ENCODE results near the gene CHCHD1.
"Not testable (repeated sequence)": the region's sequence is repeated elsewhere in the genome, so short reads cannot be mapped to it uniquely, and the experiment has no call there.

CHCHD1 gene

DNA sequence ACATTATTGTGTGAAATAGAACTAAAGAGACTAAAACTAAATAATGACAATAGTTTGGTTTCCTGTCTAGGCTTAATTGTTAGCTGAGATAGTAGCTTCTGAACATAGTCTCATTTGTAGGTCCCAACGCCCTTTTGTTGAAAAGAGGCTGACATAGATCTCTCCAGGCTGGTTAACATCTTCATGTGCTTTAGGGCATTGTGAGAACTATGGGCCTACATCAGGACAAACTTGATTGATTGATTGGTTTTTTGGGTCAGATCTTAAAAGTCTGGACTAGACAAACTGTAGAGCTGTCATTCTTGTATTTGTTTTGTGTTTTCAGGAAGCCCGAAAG, 869 bp downstream of the CHCHD1 start:
- Histone ChIP-seq H3K27ac (ENCODE audit: low read length) (peak overlapping the region; percentile 85), H3K4me1 (ENCODE audit: control insufficient read depth, insufficient read depth, low read length) (peaks cover 39% of the 10 kb centered on the region), H3K4me3 (ENCODE audit: low read length in 2 of 2) (peak overlapping the region; percentile 89 to 90), H3K36me3 (ENCODE audit: control insufficient read depth in 2 of 2, insufficient read depth in 2 of 2, low read length in 2 of 2) (peaks cover 3 to 4% of the 10 kb centered on the region in 2 donors), H3K27me3 (ENCODE audit: control insufficient read depth in 1 of 2, insufficient read depth in 2 of 2, low read length in 2 of 2) (no peaks in the 10 kb centered on the region), H3K9ac (ENCODE audit: low read length in 2 of 2) (peak overlapping the region; percentile 86 to 91), H3K9me3 (ENCODE audit: control insufficient read depth in 2 of 2, low read length in 2 of 2) (no peaks in the 10 kb centered on the region)

DNA sequence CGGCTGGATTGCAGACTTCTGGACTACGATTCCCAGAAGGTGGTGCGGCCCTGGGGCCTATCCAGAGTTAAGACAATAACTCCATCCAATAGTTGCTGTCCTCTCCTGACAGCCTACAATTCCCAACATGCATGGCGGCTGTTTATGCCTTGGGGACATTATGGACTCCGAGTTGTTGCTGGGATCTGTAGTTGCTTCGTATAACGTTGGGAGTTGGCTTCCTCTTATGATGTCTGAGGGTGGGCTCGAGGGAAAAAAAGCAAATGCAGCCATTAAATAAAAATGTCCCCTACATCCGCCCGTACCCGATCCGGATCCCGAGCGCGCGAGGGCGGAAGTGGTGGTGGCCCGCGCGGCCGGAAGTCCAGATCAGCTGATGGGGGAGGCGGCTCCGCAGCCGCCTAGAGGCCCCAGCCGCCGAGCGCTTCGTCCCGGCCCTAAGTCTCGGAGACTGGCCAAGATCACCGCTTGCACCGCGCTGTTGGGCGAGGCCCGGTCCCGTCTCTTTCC, 3.4 kb downstream of the CHCHD1 start, which contains the start of gene ZSWIM8:
Gene ZSWIM8, plus strand, starts transcription at position 396 of the 510 bp plus-strand sequence. CDS start 273 bp downstream, outside the sequence.
- H3K4me3 ChIP-seq (ENCODE audit: low read length in 2 of 2): peak within 1 kb of the TSS; percentile 85 to 96
- no peaks in the 10 kb centered on the region for H3K27me3 ChIP-seq (ENCODE audit: control insufficient read depth in 1 of 2, insufficient read depth in 2 of 2, low read length in 2 of 2)
- H3K36me3 ChIP-seq (ENCODE audit: control insufficient read depth in 2 of 2, insufficient read depth in 2 of 2, low read length in 2 of 2): peaks cover 14% of the 10 kb centered on the region in 2 donors
- peak within 1 kb of the TSS; percentile 76 for H3K27ac ChIP-seq (ENCODE audit: low read length)
- peak within 1 kb of the TSS; percentile 78 to 95 for H3K9ac ChIP-seq (ENCODE audit: low read length in 2 of 2)
- no peaks in the 10 kb centered on the region for H3K9me3 ChIP-seq (ENCODE audit: control insufficient read depth in 2 of 2, low read length in 2 of 2)
- peaks cover 47% of the 10 kb centered on the region for H3K4me1 ChIP-seq (ENCODE audit: control insufficient read depth, insufficient read depth, low read length)

DNA sequence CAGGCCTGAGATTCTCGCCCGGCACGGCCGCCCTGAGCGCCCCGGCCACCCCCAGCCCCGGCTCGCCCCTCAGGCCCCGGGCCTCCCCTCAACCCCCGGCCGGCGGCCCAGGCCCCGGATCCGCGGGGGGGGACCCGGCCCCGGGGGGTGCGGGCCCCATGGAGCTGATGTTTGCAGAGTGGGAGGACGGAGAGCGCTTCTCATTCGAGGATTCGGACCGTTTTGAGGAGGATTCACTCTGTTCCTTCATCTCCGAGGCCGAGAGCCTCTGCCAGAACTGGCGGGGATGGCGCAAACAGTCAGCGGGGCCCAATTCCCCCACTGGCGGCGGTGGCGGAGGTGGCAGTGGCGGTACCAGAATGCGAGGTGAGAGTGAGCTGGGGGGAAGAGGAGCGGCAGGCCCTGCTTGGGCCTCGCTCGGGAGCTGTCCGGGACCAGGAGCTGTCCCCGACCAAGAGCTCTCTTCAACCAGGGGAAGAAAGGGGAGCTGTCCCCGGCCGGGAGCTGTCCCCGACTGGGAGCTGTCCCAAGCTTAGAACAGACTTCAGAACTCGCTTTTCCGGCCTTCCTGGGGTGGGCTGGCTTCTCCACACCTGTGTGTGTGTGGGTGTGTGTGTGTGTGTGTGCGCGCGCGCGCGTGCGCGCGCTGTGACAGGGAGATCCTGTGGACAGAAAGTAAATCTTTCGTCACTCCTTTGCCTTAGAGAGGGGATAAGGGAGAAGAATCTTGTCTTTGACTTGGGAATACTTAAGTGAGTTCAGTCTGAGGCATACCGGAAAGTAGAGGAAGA, 4.1 kb downstream of the CHCHD1 start:
- H3K9me3 ChIP-seq (ENCODE audit: control insufficient read depth in 2 of 2, low read length in 2 of 2): no peaks in the 10 kb centered on the region
- H3K27me3 ChIP-seq (ENCODE audit: control insufficient read depth in 1 of 2, insufficient read depth in 2 of 2, low read length in 2 of 2): no peaks in the 10 kb centered on the region
- peaks cover 40% of the 10 kb centered on the region for H3K4me1 ChIP-seq (ENCODE audit: control insufficient read depth, insufficient read depth, low read length)

GRCh38 chr10:73786512-73786885, 4.7 kb downstream of the CHCHD1 start:
- H3K27ac ChIP-seq (ENCODE audit: low read length): peak overlapping the region; percentile 76
- H3K4me3 ChIP-seq (ENCODE audit: low read length in 2 of 2): peak overlapping the region; percentile 85 to 96
- peak overlapping the region; percentile 78 to 95 for H3K9ac ChIP-seq (ENCODE audit: low read length in 2 of 2)
- peaks cover 36% of the 10 kb centered on the region for H3K4me1 ChIP-seq (ENCODE audit: control insufficient read depth, insufficient read depth, low read length)
- peaks cover 23 to 24% of the 10 kb centered on the region in 2 donors for H3K36me3 ChIP-seq (ENCODE audit: control insufficient read depth in 2 of 2, insufficient read depth in 2 of 2, low read length in 2 of 2)
- no peaks in the 10 kb centered on the region for H3K27me3 ChIP-seq (ENCODE audit: control insufficient read depth in 1 of 2, insufficient read depth in 2 of 2, low read length in 2 of 2)
- no peaks in the 10 kb centered on the region for H3K9me3 ChIP-seq (ENCODE audit: control insufficient read depth in 2 of 2, low read length in 2 of 2)

More for the DNA sequence above, 4.1 kb downstream of the CHCHD1 start:
- Histone ChIP-seq H3K36me3 (ENCODE audit: control insufficient read depth in 2 of 2, insufficient read depth in 2 of 2, low read length in 2 of 2) (peaks cover 17 to 18% of the 10 kb centered on the region in 2 donors), H3K4me3 (ENCODE audit: low read length in 2 of 2) (peak overlapping the region; percentile 85 to 96), H3K9ac (ENCODE audit: low read length in 2 of 2) (peak overlapping the region; percentile 78 to 95), H3K27ac (ENCODE audit: low read length) (peak overlapping the region; percentile 76)

DNA sequence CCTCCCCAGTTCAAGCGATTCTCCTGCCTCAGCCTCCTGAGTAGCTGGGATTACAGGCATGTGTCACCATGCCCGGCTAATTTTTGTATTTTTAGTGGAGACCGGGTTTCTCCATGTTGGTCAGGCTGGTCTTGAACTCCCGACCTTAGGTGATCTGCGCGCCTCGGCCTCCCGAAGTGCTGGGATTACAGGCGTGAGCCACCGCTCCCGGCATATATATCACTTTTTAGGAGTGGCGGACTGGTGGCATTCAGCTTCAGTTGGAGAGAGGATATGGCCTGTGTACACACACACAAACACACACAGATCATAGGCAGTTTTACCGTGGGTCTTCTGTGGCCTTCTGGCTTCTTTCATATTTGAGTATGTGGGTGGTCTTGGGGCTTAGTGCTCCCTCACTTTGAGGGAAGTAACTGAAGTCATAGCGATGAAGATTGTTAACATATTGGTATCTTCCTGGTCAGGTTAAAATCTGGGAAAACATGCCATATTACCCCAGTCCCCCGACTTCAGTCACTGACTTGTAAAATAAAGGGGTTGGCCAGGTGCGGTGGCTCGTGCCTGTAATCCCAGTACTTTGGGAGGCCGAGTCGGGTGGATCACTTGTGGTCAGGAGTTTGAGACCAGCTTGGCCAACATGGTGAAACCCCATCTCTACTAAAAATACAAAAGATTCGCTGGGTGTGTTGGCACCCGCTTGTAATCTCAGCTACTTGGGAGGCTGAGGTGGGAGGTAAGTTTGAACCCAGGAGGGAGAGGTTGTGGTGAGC, 5.4 kb downstream of the CHCHD1 start:
- Histone ChIP-seq H3K36me3 (ENCODE audit: control insufficient read depth in 2 of 2, insufficient read depth in 2 of 2, low read length in 2 of 2) (peaks cover 30 to 31% of the 10 kb centered on the region in 2 donors), H3K9ac (ENCODE audit: low read length in 2 of 2) (peak overlapping the region in 1 of 2 donors; percentile 51), H3K4me1 (ENCODE audit: control insufficient read depth, insufficient read depth, low read length) (peaks cover 34% of the 10 kb centered on the region), H3K4me3 (ENCODE audit: low read length in 2 of 2) (peak overlapping the region in 1 of 2 donors; percentile 49)
- not testable (repeated sequence) for H3K27ac ChIP-seq (ENCODE audit: low read length); H3K27me3 ChIP-seq (ENCODE audit: control insufficient read depth in 1 of 2, insufficient read depth in 2 of 2, low read length in 2 of 2); H3K9me3 ChIP-seq (ENCODE audit: control insufficient read depth in 2 of 2, low read length in 2 of 2)

DNA sequence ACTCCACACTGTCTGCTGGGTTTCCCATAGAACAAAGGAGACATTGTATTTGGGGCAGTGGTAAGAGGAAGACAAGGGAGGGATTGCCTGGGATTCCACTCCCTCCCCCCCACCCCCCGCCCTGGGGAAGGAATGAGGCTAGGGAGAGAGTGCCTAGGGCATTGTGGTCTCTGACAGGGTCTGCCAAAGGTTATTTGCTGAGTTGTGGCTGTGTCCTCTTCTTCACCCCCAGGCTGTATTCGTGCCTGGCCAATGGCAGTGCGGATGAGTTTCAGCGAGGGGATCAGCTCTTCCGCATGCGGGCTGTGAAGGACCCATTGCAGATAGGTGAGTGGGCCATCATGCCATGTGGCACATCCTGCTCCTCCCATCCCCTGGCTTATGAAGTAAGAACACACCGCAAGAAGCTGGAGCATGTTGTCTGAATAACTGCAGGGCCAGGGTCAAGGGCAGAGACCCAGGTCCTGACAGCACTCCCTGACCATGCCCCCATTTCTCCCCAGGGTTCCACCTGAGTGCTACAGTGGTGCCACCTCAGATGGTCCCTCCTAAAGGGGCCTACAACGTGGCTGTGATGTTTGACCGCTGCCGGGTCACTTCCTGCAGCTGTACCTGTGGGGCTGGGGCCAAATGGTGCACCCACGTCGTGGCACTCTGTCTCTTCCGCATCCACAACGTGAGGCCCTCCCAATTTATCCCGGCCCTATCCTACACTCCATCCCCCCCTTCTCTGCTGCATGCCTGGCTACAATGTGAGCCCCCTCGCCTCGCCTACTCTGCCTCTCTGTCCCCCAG, 7.2 kb downstream of the CHCHD1 start:
- H3K9ac ChIP-seq (ENCODE audit: low read length in 2 of 2): no peak overlapping the region
- H3K4me3 ChIP-seq (ENCODE audit: low read length in 2 of 2): no peak overlapping the region
- peaks cover 48 to 49% of the 10 kb centered on the region in 2 donors for H3K36me3 ChIP-seq (ENCODE audit: control insufficient read depth in 2 of 2, insufficient read depth in 2 of 2, low read length in 2 of 2)
- no peak overlapping the region for H3K27ac ChIP-seq (ENCODE audit: low read length)
- H3K9me3 ChIP-seq (ENCODE audit: control insufficient read depth in 2 of 2, low read length in 2 of 2): no peaks in the 10 kb centered on the region
- peaks cover 26% of the 10 kb centered on the region for H3K4me1 ChIP-seq (ENCODE audit: control insufficient read depth, insufficient read depth, low read length)
- H3K27me3 ChIP-seq (ENCODE audit: control insufficient read depth in 1 of 2, insufficient read depth in 2 of 2, low read length in 2 of 2): no peaks in the 10 kb centered on the region

- Histone ChIP-seq H3K27ac (ENCODE audit: low read length) (no peak overlapping the region), H3K27me3 (ENCODE audit: control insufficient read depth in 1 of 2, insufficient read depth in 2 of 2, low read length in 2 of 2) (no peaks in the 10 kb centered on the region), H3K4me1 (ENCODE audit: control insufficient read depth, insufficient read depth, low read length) (peaks cover 26% of the 10 kb centered on the region), H3K9ac (ENCODE audit: low read length in 2 of 2) (no peak overlapping the region), H3K4me3 (ENCODE audit: low read length in 2 of 2) (no peak overlapping the region), H3K36me3 (ENCODE audit: control insufficient read depth in 2 of 2, insufficient read depth in 2 of 2, low read length in 2 of 2) (peaks cover 54 to 55% of the 10 kb centered on the region in 2 donors), H3K9me3 (ENCODE audit: control insufficient read depth in 2 of 2, low read length in 2 of 2) (no peaks in the 10 kb centered on the region)
These were observed 7.8 kb downstream of the CHCHD1 start for GRCh38 chr10:73789659-73790055.

- H3K9me3 ChIP-seq (ENCODE audit: control insufficient read depth in 2 of 2, low read length in 2 of 2): no peaks in the 10 kb centered on the region
- H3K27ac ChIP-seq (ENCODE audit: low read length): no peak overlapping the region
- H3K27me3 ChIP-seq (ENCODE audit: control insufficient read depth in 1 of 2, insufficient read depth in 2 of 2, low read length in 2 of 2): no peaks in the 10 kb centered on the region
- no peak overlapping the region for H3K9ac ChIP-seq (ENCODE audit: low read length in 2 of 2)
- peaks cover 23% of the 10 kb centered on the region for H3K4me1 ChIP-seq (ENCODE audit: control insufficient read depth, insufficient read depth, low read length)
- peaks cover 62 to 63% of the 10 kb centered on the region in 2 donors for H3K36me3 ChIP-seq (ENCODE audit: control insufficient read depth in 2 of 2, insufficient read depth in 2 of 2, low read length in 2 of 2)
- no peak overlapping the region for H3K4me3 ChIP-seq (ENCODE audit: low read length in 2 of 2)
These were observed 9.2 kb downstream of the CHCHD1 start for GRCh38 chr10:73790886-73791625.

DNA sequence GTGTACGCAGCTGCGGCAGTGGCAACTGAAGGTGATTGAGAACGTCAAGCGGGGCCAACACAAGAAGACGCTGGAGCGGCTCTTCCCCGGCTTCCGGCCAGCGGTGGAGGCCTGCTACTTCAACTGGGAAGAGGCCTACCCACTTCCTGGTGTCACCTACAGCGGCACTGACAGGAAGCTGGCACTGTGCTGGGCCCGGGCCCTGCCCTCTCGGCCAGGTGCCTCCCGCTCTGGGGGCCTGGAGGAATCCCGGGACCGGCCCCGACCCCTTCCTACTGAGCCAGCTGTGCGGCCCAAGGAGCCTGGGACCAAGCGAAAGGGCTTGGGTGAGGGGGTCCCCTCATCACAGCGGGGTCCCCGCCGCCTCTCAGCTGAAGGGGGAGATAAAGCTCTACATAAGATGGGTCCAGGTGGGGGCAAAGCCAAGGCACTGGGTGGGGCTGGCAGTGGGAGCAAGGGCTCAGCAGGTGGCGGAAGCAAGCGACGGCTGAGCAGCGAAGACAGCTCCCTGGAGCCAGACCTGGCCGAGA, 10.1 kb downstream of the CHCHD1 start:
- peaks cover 67 to 68% of the 10 kb centered on the region in 2 donors for H3K36me3 ChIP-seq (ENCODE audit: control insufficient read depth in 2 of 2, insufficient read depth in 2 of 2, low read length in 2 of 2)
- no peak overlapping the region for H3K9ac ChIP-seq (ENCODE audit: low read length in 2 of 2)
- no peaks in the 10 kb centered on the region for H3K9me3 ChIP-seq (ENCODE audit: control insufficient read depth in 2 of 2, low read length in 2 of 2)
- H3K4me1 ChIP-seq (ENCODE audit: control insufficient read depth, insufficient read depth, low read length): peaks cover 17% of the 10 kb centered on the region
- no peak overlapping the region for H3K4me3 ChIP-seq (ENCODE audit: low read length in 2 of 2)
- no peak overlapping the region for H3K27ac ChIP-seq (ENCODE audit: low read length)
- no peaks in the 10 kb centered on the region for H3K27me3 ChIP-seq (ENCODE audit: control insufficient read depth in 1 of 2, insufficient read depth in 2 of 2, low read length in 2 of 2)
